K562 (cell line): Measurements from ENCODE around the gene GRIK5. TPM values are rescaled to one million over a fixed set of nuclear protein-coding genes. Genes with fewer than 3 reads are reported as not detected.

Source experiments
- BCOR ChIP-seq: fragments of 450-650 bp; IDR thresholded peaks from 2 replicates; pipeline ENCODE4 v1.6.1; 2016
- BHLHE40 ChIP-seq: IDR thresholded peaks from 2 replicates; pipeline ENCODE4 v1.6.1; 2011; ENCODE audit warnings: low read length, improper control_type of control experiment
- CBX3 ChIP-seq, 2 experiments: IDR thresholded peaks; 1 replicate in 1 of 2; 2 replicates in 1 of 2; pipeline ENCODE4 v1.6.1; 2012; ENCODE audit warnings: inconsistent platforms in 2 of 2, low read length in 2 of 2, borderline replicate concordance in 1 of 2, control low read depth in 1 of 2
- DPF2 ChIP-seq: fragments of 450-650 bp; IDR thresholded peaks from 2 replicates; pipeline ENCODE4 v1.6.1; 2016
- EGR1 ChIP-seq: fragments of 450-650 bp; conservative IDR thresholded peaks from 2 replicates; pipeline ENCODE4 v1.6.1; 2017; ENCODE audit warnings: mild to moderate bottlenecking
- EP400 ChIP-seq: fragments of 450-650 bp; IDR thresholded peaks from 2 replicates; pipeline ENCODE4 v1.6.1; 2017; ENCODE audit warnings: antibody characterized with exemption, mild to moderate bottlenecking, moderate library complexity
- FOS ChIP-seq: IDR thresholded peaks from 3 replicates; pipeline ENCODE4 v1.6.1; 2011; ENCODE audit not compliant: insufficient read length; ENCODE audit errors: extremely low read depth
- FOXK2 ChIP-seq, 2 experiments: fragments of 450-650 bp; IDR thresholded peaks in 1 of 2; conservative IDR thresholded peaks in 1 of 2; 2 replicates each; pipeline ENCODE4 v1.6.1; 2016; ENCODE audit warnings: low read depth in 2 of 2, mild to moderate bottlenecking in 1 of 2
- GABPA ChIP-seq: fragments of 200-800 bp; sonication (Bioruptor generic); conservative IDR thresholded peaks from 2 replicates; pipeline ENCODE4 v1.6.1; 2016; ENCODE audit warnings: low read depth, missing genetic modification characterization, missing compliant biosample characterization
- IFI16 ChIP-seq: fragments of 250-450 bp; sonication (Bioruptor Pico); IDR thresholded peaks from 2 replicates; pipeline ENCODE4 v2.1.2; 2022; ENCODE audit warnings: mild to moderate bottlenecking, inconsistent platforms
- MCM7 ChIP-seq, 2 experiments: fragments of 450-650 bp; IDR thresholded peaks; 2 replicates each; pipeline ENCODE4 v1.6.1; 2016 to 2018
- PHTF2 ChIP-seq: fragments of 250-450 bp; sonication (Bioruptor Pico); IDR thresholded peaks from 2 replicates; pipeline ENCODE4 v1.5.0; 2021; ENCODE audit warnings: mild to moderate bottlenecking
- POLR2AphosphoS5 ChIP-seq: IDR thresholded peaks from 2 replicates; pipeline ENCODE4 v1.6.1; 2011; ENCODE audit warnings: mild to moderate bottlenecking, low read depth, low read length, moderate library complexity; ENCODE audit not compliant: control insufficient read depth, insufficient read depth
- SIN3B ChIP-seq: fragments of 450-650 bp; IDR thresholded peaks from 2 replicates; pipeline ENCODE4 v1.6.1; 2017; ENCODE audit warnings: low read depth, mild to moderate bottlenecking, moderate library complexity
- ZBTB1 ChIP-seq: sonication (generic); formaldehyde crosslinking; IDR thresholded peaks from 2 replicates; pipeline ENCODE4 v1.8.1; 2023; ENCODE audit warnings: missing genetic modification reagents, low read depth, mild to moderate bottlenecking, borderline replicate concordance
- ZC3H8 ChIP-seq: fragments of 450-650 bp; IDR thresholded peaks from 2 replicates; pipeline ENCODE4 v1.6.1; 2017
- ZFPM2 ChIP-seq: fragments of 250-450 bp; sonication (Bioruptor Pico); IDR thresholded peaks from 2 replicates; pipeline ENCODE4 v1.5.1; 2022; ENCODE audit warnings: mild to moderate bottlenecking
- ZFX ChIP-seq: sonication (generic); formaldehyde crosslinking; IDR thresholded peaks from 2 replicates; pipeline ENCODE4 v1.8.0; 2022; ENCODE audit warnings: mild to moderate bottlenecking, missing genetic modification reagents, moderate library complexity
- ZNF197 ChIP-seq: fragments of 200-800 bp; sonication (Bioruptor generic); IDR thresholded peaks from 2 replicates; pipeline ENCODE4 v1.6.1; 2016; ENCODE audit warnings: low read depth, missing genetic modification characterization, missing compliant biosample characterization
- polyA plus RNA-seq, 8 experiments: library from polyadenylated mRNA; depleted of rRNA in 4 of 8; stranded (reverse) in 5 of 8; unstranded in 3 of 8; fragments of >200 nt; fragmentation: Nextera tagmentation in 2 of 8; fragmentation: Illumina TruSeq in 1 of 8; extraction: Ambion mirVana in 2 of 8; extraction: Trizol in 1 of 8; gene quantifications; 2 replicates each; pipeline versions ENCODE4 v1.2.1 to v1.2.3, GENCODE V29; 2011 to 2014; ENCODE audit warnings: inconsistent platforms in 1 of 8, missing spikeins in 1 of 8
- total RNA-seq, 7 experiments: library from RNA; depleted of rRNA in 6 of 7; stranded (reverse); fragments of >200 nt in 6 of 7; fragmentation: Illumina TruSeq in 2 of 7; extraction: Trizol in 2 of 7; gene quantifications; 2 replicates each; pipeline versions ENCODE4 v1.2.1 to v1.2.3, GENCODE V29; 2011 to 2021; ENCODE audit warnings: low replicate concordance in 1 of 7
- TF ChIP-seq, protein P1 (sequence below): conservative IDR thresholded peaks from 2 replicates; pipeline ENCODE4 v1.6.1; 2011; ENCODE audit warnings: low read depth, mild to moderate bottlenecking, low read length; ENCODE audit not compliant: control insufficient read depth
- TF ChIP-seq, protein P2 (sequence below): fragments of 450-650 bp; IDR thresholded peaks from 2 replicates; pipeline ENCODE4 v1.6.1; 2016; ENCODE audit warnings: missing biosample characterization, missing genetic modification characterization
- TF ChIP-seq, protein P3 (sequence below): fragments of 450-650 bp; IDR thresholded peaks from one replicate; pipeline ENCODE4 v1.6.1; 2018; ENCODE audit warnings: mild to moderate bottlenecking, moderate library complexity; ENCODE audit not compliant: partially characterized antibody

Gene GRIK5
- total and polyA plus RNA-seq, 9 of the 15 experiments (the other 6 are each of a cell fraction or from before 2014, with no cell fraction given), result 0.04 to 0.55 (median 0.27) TPM; not detected in 2

DNA sequence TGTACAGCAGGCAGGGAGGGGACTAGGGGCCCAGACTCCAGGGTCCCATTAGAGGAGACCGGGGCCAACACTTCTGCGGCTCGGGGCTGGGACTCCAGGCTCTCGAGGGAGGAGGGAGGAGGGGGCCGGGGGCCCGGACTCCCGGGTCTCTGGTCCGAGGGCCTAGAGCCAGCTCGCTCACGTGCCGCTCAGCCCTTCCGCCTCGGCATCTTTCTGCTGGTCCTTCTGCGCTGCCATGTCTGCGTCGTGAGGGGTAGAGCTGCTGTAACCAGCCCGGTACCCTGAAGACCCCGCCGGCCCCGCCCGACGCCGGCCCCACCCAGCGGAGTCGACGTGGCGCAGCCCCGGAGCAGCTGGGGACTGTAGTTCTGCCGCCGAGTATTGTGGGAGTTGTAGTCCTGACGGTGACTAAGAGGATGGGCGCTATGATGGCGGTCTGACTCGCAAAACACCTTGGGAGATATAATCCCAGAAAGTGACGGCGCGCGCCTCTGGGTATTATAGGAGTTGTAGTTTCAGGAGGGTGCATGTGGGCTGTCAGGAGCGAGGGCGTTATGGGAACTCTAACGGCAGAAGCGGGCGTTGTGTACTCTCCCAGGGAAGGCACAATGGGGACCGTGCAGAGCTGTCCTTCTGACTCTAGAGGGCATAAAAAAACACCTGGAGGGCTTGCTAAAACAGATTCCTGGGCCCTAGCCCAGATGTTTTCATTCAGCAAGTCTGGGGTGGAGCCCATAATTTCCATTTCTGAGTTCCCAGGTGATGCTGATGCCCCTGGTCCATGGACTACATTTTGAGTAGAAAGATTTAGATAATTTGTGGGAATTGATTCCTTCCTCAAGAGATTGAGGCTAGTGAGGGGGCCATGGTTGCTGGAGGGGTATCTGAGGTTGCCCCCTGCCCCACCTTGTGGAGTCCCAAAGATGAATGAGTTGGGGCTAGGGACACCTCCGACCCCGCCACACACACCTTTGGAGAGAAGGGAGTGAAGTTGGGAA lies 110.7 kb downstream of the GRIK5 start, which contains the start of gene RABAC1 (continued):
- TF ChIP-seq, protein P1, sequence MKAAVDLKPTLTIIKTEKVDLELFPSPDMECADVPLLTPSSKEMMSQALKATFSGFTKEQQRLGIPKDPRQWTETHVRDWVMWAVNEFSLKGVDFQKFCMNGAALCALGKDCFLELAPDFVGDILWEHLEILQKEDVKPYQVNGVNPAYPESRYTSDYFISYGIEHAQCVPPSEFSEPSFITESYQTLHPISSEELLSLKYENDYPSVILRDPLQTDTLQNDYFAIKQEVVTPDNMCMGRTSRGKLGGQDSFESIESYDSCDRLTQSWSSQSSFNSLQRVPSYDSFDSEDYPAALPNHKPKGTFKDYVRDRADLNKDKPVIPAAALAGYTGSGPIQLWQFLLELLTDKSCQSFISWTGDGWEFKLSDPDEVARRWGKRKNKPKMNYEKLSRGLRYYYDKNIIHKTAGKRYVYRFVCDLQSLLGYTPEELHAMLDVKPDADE, result peak; percentile 98
- TF ChIP-seq ZFPM2 (CRISPR knock-in tag) (no peak), BCOR (peak; percentile 7; the same call in 1 of the 2 replicates), GABPA (tag) (peak; percentile 58; the same call in 1 of the 2 replicates), ZC3H8 (no peak), IFI16 (CRISPR knock-in tag) (no peak), POLR2AphosphoS5 (no peak), PHTF2 (CRISPR knock-in tag) (no peak), EGR1 (no peak; the same call in 1 of the 2 replicates), BHLHE40 (peak; percentile 70), MCM7 (IDR thresholded peaks at IDR 0.05) (no peak), CBX3 (IDR thresholded peaks at IDR 0.05; ENCODE audit: borderline replicate concordance in 1 of 2, low read length in 2 of 2) (no peak), ZNF197 (peak; percentile 84; the same call in 1 of the 2 replicates), FOS (no peak), DPF2 (0 out of 2 replicates have a peak, but pooled peaks have one; percentile 22), SIN3B (no peak), FOXK2 (conservative IDR thresholded peaks at IDR 0.05 in 1 of 2, IDR thresholded peaks at IDR 0.05 in 1 of 2; ENCODE audit: low read depth in 2 of 2) (peak in 1 of 2 experiments; percentile 57; a peak in 3 of 4 replicates), ZFX (CRISPR knock-in tag) (peak; percentile 81), EP400 (peak; percentile 90), ZBTB1 (0 out of 2 replicates have a peak, but pooled peaks have one; percentile 38)
- TF ChIP-seq, protein P2, sequence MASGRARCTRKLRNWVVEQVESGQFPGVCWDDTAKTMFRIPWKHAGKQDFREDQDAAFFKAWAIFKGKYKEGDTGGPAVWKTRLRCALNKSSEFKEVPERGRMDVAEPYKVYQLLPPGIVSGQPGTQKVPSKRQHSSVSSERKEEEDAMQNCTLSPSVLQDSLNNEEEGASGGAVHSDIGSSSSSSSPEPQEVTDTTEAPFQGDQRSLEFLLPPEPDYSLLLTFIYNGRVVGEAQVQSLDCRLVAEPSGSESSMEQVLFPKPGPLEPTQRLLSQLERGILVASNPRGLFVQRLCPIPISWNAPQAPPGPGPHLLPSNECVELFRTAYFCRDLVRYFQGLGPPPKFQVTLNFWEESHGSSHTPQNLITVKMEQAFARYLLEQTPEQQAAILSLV, result no peak
- TF ChIP-seq, protein P3, sequence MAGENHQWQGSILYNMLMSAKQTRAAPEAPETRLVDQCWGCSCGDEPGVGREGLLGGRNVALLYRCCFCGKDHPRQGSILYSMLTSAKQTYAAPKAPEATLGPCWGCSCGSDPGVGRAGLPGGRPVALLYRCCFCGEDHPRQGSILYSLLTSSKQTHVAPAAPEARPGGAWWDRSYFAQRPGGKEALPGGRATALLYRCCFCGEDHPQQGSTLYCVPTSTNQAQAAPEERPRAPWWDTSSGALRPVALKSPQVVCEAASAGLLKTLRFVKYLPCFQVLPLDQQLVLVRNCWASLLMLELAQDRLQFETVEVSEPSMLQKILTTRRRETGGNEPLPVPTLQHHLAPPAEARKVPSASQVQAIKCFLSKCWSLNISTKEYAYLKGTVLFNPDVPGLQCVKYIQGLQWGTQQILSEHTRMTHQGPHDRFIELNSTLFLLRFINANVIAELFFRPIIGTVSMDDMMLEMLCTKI, result no peak
